ENCODE measurements around the gene RORB.

RORB gene

DNA sequence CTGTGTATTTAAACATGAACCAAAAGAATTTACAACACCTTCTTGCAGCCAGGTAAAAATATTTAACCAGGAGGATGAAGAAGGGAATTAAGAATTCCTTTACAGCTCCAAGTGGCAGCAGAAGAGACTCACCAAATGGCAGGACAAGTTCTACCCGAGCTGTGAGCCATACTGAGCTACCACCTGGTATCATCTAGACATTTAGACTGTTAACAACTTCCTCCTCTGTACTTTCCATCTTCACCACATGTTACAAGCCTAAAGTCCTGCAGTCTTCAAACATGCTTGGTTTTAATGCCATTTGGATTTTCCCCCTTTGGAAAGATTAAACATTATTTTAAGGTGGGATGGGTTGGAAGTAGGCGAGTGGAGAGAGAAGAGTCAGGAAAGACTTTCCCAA, 200.4 kb downstream of the RORB start:
- no peak for DNase-seq (ENCODE audit: low read depth in 2 of 2, low spot score in 1 of 2)

DNA sequence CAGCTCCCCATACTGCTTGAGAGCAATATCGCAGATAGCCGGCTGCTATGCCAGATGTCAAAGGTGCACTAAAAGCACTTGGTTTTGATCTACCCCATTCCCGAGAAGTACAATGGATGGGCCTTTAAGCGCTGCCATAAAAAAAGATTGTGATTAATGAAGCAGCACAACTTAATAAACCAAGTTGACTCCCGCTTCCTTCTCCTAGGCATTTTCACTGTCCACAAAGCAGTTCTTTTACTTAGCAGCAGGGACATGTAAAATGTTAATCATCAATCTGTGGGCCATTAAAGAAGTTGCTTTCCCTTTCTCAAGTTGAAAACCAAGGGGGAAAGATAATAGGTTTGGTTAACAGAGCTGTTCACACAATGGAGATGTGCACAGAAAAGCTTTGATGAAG, 214.2 kb downstream of the RORB start:
- no peak for DNase-seq (ENCODE audit: low read depth in 2 of 2, low spot score in 1 of 2)

DNA sequence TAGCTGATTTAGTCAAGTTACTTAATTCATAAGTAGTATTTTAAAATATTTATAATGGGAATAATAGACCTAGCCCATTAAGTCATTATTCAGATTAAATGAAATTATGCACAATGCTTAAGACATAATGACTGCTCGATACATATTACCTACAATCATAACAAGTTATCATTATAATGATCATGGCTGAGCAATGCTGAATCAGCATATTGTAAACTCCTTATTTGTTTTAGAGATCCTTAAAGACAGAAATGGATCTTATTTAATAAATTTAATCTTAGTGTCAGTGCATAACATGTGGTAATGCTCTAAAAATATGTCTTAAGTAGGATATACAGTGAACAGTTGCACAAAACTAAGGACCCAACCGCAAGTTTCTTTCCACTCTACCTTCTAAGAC, 221.6 kb downstream of the RORB start:
- DNase-seq (ENCODE audit: low read depth in 2 of 2, low spot score in 1 of 2): no peak

DNA sequence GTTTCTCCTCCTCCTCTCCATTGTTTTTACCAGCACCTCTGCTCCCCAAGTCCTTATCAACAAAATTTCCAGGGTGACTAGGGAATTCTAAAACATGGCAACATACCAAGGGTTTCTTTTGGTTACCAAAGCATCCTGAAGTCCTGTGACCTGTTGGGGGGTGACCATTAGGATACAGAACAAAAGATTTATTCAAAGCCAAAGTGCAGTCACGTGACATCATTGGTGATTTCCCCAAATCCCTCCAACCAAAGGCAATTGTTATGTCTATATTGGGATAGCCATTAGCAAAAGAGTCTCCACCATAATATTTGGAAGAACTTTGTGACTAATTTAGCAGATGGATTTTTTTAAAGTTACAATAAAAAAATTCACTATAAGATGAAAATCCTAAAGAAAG, 222.2 kb downstream of the RORB start:
- DNase-seq (ENCODE audit: low read depth in 2 of 2, low spot score in 1 of 2): no peak

DNA sequence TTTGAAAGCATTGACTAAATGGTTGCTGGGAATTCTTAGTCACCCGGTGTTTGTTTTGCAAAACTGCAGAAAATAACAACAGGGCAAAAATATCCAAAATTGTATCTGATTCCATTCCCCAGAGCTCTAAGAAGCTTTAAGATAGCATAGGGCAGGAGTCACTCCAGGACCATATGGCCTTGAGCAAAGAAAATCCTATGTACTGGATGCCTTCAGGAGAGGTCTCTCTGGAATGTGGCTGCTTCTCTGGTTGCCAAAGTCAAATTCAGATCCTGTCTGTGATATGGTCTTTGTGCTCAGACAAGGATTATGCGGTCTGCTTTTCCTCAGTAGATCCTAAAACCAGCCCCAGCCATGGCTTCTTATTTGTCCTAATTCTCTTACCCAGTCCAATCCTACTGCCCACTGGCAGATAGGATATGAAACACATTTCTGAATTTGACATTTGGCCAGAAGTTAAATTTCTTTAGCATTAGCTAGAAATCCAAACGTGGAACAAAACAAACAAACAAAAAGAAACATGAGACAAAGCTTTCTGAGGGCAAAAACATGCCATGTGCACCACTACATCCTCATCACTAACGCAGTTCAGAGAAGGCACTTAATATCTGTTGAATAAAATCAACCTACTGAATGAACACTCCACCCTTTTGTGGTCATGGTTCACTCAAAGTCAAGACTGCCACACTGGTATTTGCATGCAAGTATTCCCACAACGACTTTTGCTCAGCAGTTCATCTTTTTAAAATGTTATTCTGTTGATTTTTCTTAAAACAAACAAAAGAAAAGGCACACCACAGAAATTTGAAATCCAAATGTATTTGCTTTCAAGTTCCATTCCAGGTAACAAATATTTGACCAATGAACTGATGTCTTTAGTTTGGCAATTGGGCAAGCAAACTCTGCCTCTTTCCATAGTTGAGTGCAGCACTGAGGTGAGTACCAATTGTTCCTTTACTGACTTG, 224.8 kb downstream of the RORB start:
- no peak for DNase-seq (ENCODE audit: low read depth in 2 of 2, low spot score in 1 of 2)

DNA sequence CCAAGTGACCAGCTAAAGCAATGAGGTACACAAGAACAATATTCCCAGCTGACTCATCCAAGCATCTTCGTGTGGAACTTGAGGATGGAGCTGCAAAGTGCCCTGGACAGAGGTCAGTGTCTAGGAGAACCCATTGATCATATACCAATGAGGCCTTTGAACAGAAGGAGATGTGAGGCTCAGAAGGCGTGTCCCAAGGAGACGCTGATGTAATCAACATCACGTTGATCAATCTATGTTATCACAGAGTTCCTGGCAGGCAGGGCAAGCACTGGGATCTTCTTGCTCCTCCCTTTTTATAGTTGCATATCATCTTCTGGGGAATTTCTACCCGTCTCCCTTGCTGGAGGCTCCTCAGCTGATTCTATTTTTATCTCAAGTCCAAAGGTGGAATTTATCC, 227.2 kb downstream of the RORB start:
- DNase-seq (ENCODE audit: low read depth in 2 of 2, low spot score in 1 of 2): no peak

DNA sequence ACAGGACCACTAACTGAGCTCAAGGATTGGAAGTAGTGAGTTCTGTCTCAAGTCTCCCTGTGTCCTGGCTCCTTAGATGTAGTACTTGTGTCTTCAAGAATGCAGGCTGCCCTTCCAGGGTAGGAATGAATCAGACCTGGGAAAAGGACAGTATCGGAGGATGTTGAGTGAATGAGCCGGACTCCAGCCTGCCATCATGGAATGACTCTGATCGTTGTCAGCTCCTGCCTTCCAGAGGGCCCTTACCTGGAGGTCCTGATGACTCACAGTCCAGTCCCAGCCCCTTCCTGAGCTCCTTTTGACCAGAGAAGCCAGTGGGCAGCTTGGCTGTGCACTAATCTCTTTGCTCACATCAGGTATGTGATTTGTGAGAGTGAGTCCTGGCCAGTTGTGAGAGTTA, 229.4 kb downstream of the RORB start:
- no peak for DNase-seq (ENCODE audit: low read depth in 2 of 2, low spot score in 1 of 2)

DNA sequence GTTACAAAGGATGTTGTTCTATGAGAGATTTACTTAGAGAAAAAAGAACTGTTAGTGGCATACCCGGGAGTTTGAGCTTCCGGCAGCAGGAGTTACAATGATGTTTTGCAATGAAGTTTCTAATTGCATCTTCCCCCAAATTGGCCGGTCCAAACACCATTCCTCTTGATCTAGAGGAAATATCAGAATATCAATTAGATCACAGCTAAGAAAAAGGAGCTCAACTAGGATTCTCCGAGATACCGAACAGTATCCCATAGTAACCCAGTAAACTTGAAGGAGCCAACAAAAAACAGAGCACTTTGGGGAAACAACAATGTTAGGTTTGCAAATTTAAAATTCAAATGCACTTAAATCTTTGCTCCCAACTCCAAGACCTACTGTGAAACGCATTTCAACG, 231.0 kb downstream of the RORB start:
- no peak for DNase-seq (ENCODE audit: low read depth in 2 of 2, low spot score in 1 of 2)

DNA sequence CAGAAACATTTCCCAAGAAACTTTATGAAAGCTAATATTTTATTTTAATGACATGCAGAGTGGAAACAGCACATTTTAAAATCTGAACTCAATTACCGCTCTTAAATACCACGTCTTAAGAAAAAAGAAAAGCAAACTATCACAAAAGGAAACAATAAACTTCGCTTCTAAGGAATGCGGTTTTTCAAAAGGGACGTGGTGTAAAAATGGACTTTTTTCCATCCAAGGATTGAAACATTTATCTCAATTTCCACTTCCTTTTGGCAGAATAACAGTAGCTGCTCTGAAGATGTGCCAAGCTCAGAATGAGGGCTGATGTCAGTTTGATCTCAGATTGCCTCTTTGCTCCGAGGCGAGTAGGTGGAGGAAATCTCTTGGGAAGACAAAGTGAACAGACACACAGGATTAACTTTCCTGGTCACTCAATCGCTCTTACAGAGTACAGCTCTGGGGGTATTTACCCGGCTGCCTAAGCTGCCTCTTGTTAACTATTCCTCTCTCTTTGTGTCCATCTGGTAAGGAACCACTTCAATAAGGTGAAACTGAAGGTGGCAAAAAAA, 232.1 kb downstream of the RORB start:
- DNase-seq (ENCODE audit: low read depth in 2 of 2, low spot score in 1 of 2): no peak

DNA sequence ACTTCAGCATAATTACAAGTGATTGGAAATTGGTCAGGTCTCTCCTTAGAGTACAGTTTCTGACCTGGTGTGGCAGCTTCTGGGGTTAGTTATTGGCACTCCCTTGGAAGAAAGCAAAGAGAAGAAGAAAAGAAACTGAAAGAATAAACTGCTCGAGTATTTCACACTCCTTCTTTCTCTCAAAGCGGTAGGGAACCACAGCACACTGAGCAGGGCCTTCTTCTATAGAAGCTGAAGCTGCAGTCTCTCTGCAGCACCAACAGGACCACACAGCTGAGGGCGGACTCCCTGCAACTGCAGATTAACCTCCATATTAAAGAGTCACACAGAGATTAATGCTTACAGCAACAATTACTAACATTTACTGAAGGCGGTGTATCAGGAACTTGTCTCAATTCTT, 238.6 kb downstream of the RORB start:
- DNase-seq (ENCODE audit: low read depth in 2 of 2, low spot score in 1 of 2): no peak

DNA sequence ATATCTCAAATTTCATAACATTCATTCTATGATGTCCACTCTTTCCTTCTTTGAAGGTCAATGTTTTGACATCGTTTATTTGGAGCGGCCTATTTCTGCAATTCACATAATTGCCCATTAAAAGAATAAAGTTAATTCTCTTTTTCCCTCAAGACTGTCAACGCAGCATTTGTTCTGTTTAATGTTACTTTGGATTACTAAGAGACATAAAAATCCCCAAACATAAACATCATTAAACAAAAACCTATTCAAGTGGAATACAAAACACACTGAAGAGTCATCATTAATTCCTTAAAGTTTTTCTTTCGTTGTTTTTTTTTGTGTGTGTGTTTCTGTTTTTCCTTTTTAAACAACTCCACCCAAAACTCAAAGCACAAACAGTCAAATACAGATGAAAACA, 239.5 kb downstream of the RORB start:
- no peak for DNase-seq (ENCODE audit: low read depth in 2 of 2, low spot score in 1 of 2)

DNA sequence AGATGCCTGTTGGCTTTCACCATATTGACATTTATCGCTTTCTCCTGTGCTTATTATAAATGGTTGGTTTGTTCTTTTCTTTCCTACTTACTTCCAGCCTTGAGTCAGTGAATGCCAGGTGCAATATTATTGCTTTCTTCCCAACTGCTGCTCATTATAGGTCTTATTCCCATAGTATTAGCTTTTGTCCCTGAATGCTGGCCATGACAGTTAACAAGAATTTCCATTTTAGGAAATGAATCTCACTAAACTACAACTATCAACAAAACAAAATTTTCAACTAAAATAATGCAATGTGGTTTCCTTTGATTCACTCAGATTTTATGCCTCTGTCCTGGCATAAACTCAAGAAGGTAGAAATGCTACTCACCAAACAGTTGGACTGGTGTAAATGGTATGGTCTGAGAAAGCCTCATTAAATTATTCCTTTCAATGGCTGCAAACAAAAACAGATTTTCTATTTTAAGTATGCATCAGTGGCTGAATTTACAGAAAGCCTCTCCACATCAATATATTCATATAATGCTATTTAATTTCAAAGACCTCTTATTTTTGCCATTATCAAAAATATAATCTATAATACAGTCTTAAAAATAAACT, 245.2 kb downstream of the RORB start:
- no peak for DNase-seq (ENCODE audit: low read depth in 2 of 2, low spot score in 1 of 2)

All from stimulated activated CD8-positive, alpha-beta memory T cell treated with anti-CD3 and anti-CD28 coated beads, Interleukin-4, amount 100 ng/mL, for 1 hour (primary cell).